Activated CD8-positive, alpha-beta T cell treated with anti-CD3 and anti-CD28 coated beads for 36 hours (primary cell): ENCODE data around the gene ANKS4B. TPM values are rescaled to one million over a fixed set of nuclear protein-coding genes. Genes with fewer than 3 reads are reported as not detected.
"Not testable (repeated sequence)": the region's sequence is repeated elsewhere in the genome, so short reads cannot be mapped to it uniquely, and the experiment has no call there.

Experiments used
- ATAC-seq: fragments of 200-7000 bp; cut with Tn5 transposase; one replicate; pipeline ENCODE4 v1.10.0; 2021; ENCODE audit warnings: mild to moderate bottlenecking, moderate library complexity
- CTCF ChIA-PET: fragments of 350-600 bp; sonication (Branson Sonifier 250); formaldehyde crosslinking; loops from one replicate; lab custom pipeline; 2021; ENCODE audit warnings: antibody characterized with exemption; lab: Charles Lee
- POLR2A ChIA-PET: fragments of 350-600 bp; sonication (Branson Sonifier 250); formaldehyde crosslinking; loops from one replicate; lab custom pipeline; 2021; ENCODE audit warnings: antibody characterized with exemption; lab: Charles Lee
- DNase-seq: peaks from one replicate; pipeline ENCODE4 v3.0.0-alpha.2; 2020
- H3K27ac Mint-ChIP-seq: one replicate; pipeline ENCODE4 v1.8.0; 2021; ENCODE audit warnings: mild to moderate bottlenecking, mixed read lengths
- H3K27me3 Mint-ChIP-seq: one replicate; pipeline ENCODE4 v1.8.0; 2021; ENCODE audit warnings: mixed read lengths
- H3K36me3 Mint-ChIP-seq: one replicate; pipeline ENCODE4 v1.8.0; 2021; ENCODE audit warnings: low read depth, mixed read lengths
- H3K4me1 Mint-ChIP-seq: one replicate; pipeline ENCODE4 v1.8.0; 2021; ENCODE audit warnings: low read depth, mixed read lengths
- H3K4me3 Mint-ChIP-seq: one replicate; pipeline ENCODE4 v1.8.0; 2021; ENCODE audit warnings: mild to moderate bottlenecking, moderate library complexity, mixed read lengths
- H3K9me3 Mint-ChIP-seq: one replicate; pipeline ENCODE4 v1.8.0; 2021; ENCODE audit warnings: mixed read lengths
- CTCF ChIP-seq: fragments of 200-600 bp; IDR thresholded peaks from one replicate; pipeline ENCODE4 v1.8.0; 2022; ENCODE audit warnings: antibody characterized with exemption, mild to moderate bottlenecking
- intact Hi-C: fragments of 100-400 bp; cut with micrococcal nuclease; formaldehyde crosslinking; loops from one replicate; pipeline ENCODE4 v1.10.0; 2022
- total RNA-seq, 2 experiments: library from RNA; stranded (reverse); gene quantifications; one replicate each; pipeline ENCODE4 v1.2.3, GENCODE V29; 2021

The ANKS4B gene
- total RNA-seq, 2 experiments from 2014 or later = not detected

- ChIA-PET CTCF (interaction anchor here (1.7 kb wide), 1 partner anchor 13 kb away, joined by 4 read pairs; the partner anchor contains the start of gene CRYM), POLR2A (interaction anchor here (0.6 kb wide), 1 partner anchor 18 kb away, joined by 4 read pairs; no protein-coding TSS in a partner anchor)
- Mint-ChIP-seq H3K4me1 (no peaks in the 10 kb centered on the region), H3K36me3 (no peaks in the 10 kb centered on the region), H3K27ac (no peak overlapping the region), H3K9me3 (no peaks in the 10 kb centered on the region), H3K27me3 (peaks cover 4% of the 10 kb centered on the region), H3K4me3 (no peak overlapping the region)
- intact Hi-C loops = no loop called here
- TF ChIP-seq CTCF = no peak
- ATAC-seq (no peak), DNase-seq (no peak)
These were observed 31.1 kb downstream of the ANKS4B start for GRCh38 chr16:21264571-21265036.

GRCh38 chr16:21265104-21265837 lies 31.8 kb downstream of the ANKS4B start:
- Mint-ChIP-seq H3K4me1 (no peaks in the 10 kb centered on the region), H3K27me3 (peaks cover 1% of the 10 kb centered on the region), H3K27ac (no peak overlapping the region), H3K36me3 (no peaks in the 10 kb centered on the region), H3K9me3 (no peaks in the 10 kb centered on the region), H3K4me3 (no peak overlapping the region)
- ChIA-PET CTCF (interaction anchor here (1.7 kb wide), 1 partner anchor 13 kb away, joined by 4 read pairs; the partner anchor contains the start of gene CRYM), POLR2A (no interaction called here)
- intact Hi-C loops = no loop called here
- ATAC-seq (no peak), DNase-seq (no peak)
- no peak for TF ChIP-seq CTCF

- Mint-ChIP-seq H3K4me3 (no peak overlapping the region), H3K27ac (no peak overlapping the region), H3K4me1 (no peaks in the 10 kb centered on the region), H3K36me3 (no peaks in the 10 kb centered on the region), H3K27me3 (peaks cover 2% of the 10 kb centered on the region), H3K9me3 (no peaks in the 10 kb centered on the region)
- TF ChIP-seq CTCF = no peak
- no peak for ATAC-seq
- intact Hi-C loops = no loop called here
- no peak for DNase-seq
- CTCF ChIA-PET = interaction anchor here (1.1 kb wide), 1 partner anchor 28 kb away, joined by 4 read pairs; no protein-coding TSS in a partner anchor
- POLR2A ChIA-PET = no interaction called here
These were observed 33.8 kb downstream of the ANKS4B start for GRCh38 chr16:21267298-21267697.

- DNase-seq (no peak), ATAC-seq (no peak)
- no peak for TF ChIP-seq CTCF
- H3K4me1 Mint-ChIP-seq = no peaks in the 10 kb centered on the region
- POLR2A ChIA-PET = no interaction called here
- H3K36me3 Mint-ChIP-seq = no peaks in the 10 kb centered on the region
- H3K27me3 Mint-ChIP-seq = peaks cover 6% of the 10 kb centered on the region
- intact Hi-C loops = no loop called here
- CTCF ChIA-PET = no interaction called here
- H3K4me3 Mint-ChIP-seq = no peak overlapping the region
- no peaks in the 10 kb centered on the region for H3K9me3 Mint-ChIP-seq
- H3K27ac Mint-ChIP-seq = no peak overlapping the region
These were observed 34.7 kb downstream of the ANKS4B start for GRCh38 chr16:21268236-21268635.

- ATAC-seq = no peak
- H3K27me3 Mint-ChIP-seq = peaks cover 27% of the 10 kb centered on the region
- no peak overlapping the region for H3K4me3 Mint-ChIP-seq
- CTCF ChIA-PET = no interaction called here
- H3K9me3 Mint-ChIP-seq = no peaks in the 10 kb centered on the region
- no peak for DNase-seq
- no peak overlapping the region for H3K27ac Mint-ChIP-seq
- no peaks in the 10 kb centered on the region for H3K36me3 Mint-ChIP-seq
- no peaks in the 10 kb centered on the region for H3K4me1 Mint-ChIP-seq
- intact Hi-C loops = no loop called here
- no peak for TF ChIP-seq CTCF
- POLR2A ChIA-PET = interaction anchor here (0.6 kb wide), 1 partner anchor 91 kb away, joined by 3 read pairs; no protein-coding TSS in a partner anchor
These were observed 38.8 kb downstream of the ANKS4B start for GRCh38 chr16:21272253-21272652.

- H3K36me3 Mint-ChIP-seq, H3K9me3 Mint-ChIP-seq, intact Hi-C loops, DNase-seq, ATAC-seq, H3K4me3 Mint-ChIP-seq, H3K27ac Mint-ChIP-seq, H3K4me1 Mint-ChIP-seq: not testable (repeated sequence)
- H3K27me3 Mint-ChIP-seq = peaks cover 31% of the 10 kb centered on the region
- CTCF ChIA-PET = interaction anchor here (1.4 kb wide), 1 partner anchor 84 kb away, joined by 5 read pairs; no protein-coding TSS in a partner anchor
- POLR2A ChIA-PET = interaction anchor here (1.0 kb wide), 1 partner anchor 9 kb away, joined by 3 read pairs; no protein-coding TSS in a partner anchor
These were observed 39.3 kb downstream of the ANKS4B start for GRCh38 chr16:21272763-21273162.
